Measurements from ENCODE around the gene LLCFC1. TPM values are rescaled to one million over a fixed set of nuclear protein-coding genes. Genes with fewer than 3 reads are reported as not detected.

The LLCFC1 gene
- total RNA-seq, 1 experiment from 2014 or later = not detected

GRCh38 chr7:142925413-142925812 lies 13.9 kb upstream of the LLCFC1 start:
- H3K36me3 ChIP-seq (ENCODE audit: control insufficient read depth, insufficient read depth, low read length) = no peaks in the 10 kb centered on the region
- intact Hi-C loops (cut with micrococcal nuclease; ENCODE audit: unreplicated experiment) = no loop called here
- POLR2A ChIA-PET = no interaction called here

GRCh38 chr7:142927085-142927745 lies 12.1 kb upstream of the LLCFC1 start:
- no peak for DNase-seq (ENCODE audit: low read depth, low spot score)
- POLR2A ChIA-PET = no interaction called here
- no TSS peak for BruUV-seq (replicated peaks)
- CTCF ChIA-PET = no interaction called here
- H3K27ac ChIP-seq (ENCODE audit: low read length) = no peak overlapping the region
- in situ Hi-C loops (cut with HindIII; ENCODE audit: low pct_unique_long_range_greater_than_20kb, low sequenced_read_pairs) (no loop called here), intact Hi-C loops (cut with micrococcal nuclease; ENCODE audit: unreplicated experiment) (no loop called here)
- no peaks in the 10 kb centered on the region for H3K9me3 ChIP-seq (ENCODE audit: control insufficient read depth, insufficient read depth, low read depth, low read length)
- no peaks in the 10 kb centered on the region for H3K36me3 ChIP-seq (ENCODE audit: control insufficient read depth, insufficient read depth, low read length)
- no peaks in the 10 kb centered on the region for H3K4me1 ChIP-seq (ENCODE audit: control insufficient read depth, insufficient read depth, low read length)
- TF ChIP-seq SIN3A (IDR thresholded peaks at IDR 0.05; ENCODE audit: borderline replicate concordance, insufficient read depth, low read depth, low read length) = no peak
- TF ChIP-seq POLR2AphosphoS5 (IDR thresholded peaks at IDR 0.05; ENCODE audit: low read depth, low read length) = no peak
- no peak for TF ChIP-seq REST (IDR thresholded peaks at IDR 0.05; ENCODE audit: insufficient read depth in 1 of 2, low read depth in 2 of 2, low read length in 1 of 2)
- TF ChIP-seq TCF7L2 (IDR thresholded peaks at IDR 0.05; ENCODE audit: low read depth, low read length) = no peak
- no peak for TF ChIP-seq CTCF (IDR thresholded peaks at IDR 0.05)
- no peak for ATAC-seq
- no peak overlapping the region for H3K4me3 ChIP-seq (ENCODE audit: low read depth in 2 of 2, low read length in 2 of 2)
- H3K27me3 ChIP-seq (ENCODE audit: control insufficient read depth, insufficient read depth, low read length) = no peaks in the 10 kb centered on the region; the same call in 1 of the 2 replicates

More at GRCh38 chr7:142925413-142925812, 13.9 kb upstream of the LLCFC1 start:
- ATAC-seq = no peak
- no TSS peak for BruUV-seq (replicated peaks)
- Histone ChIP-seq H3K27me3 (ENCODE audit: control insufficient read depth, insufficient read depth, low read length) (no peaks in the 10 kb centered on the region; the same call in 1 of the 2 replicates), H3K4me3 (ENCODE audit: low read depth in 2 of 2, low read length in 2 of 2) (no peak overlapping the region), H3K27ac (ENCODE audit: low read length) (no peak overlapping the region), H3K4me1 (ENCODE audit: control insufficient read depth, insufficient read depth, low read length) (no peaks in the 10 kb centered on the region), H3K9me3 (ENCODE audit: control insufficient read depth, insufficient read depth, low read depth, low read length) (no peaks in the 10 kb centered on the region)
- CTCF ChIA-PET = no interaction called here
- in situ Hi-C loops (cut with HindIII; ENCODE audit: low pct_unique_long_range_greater_than_20kb, low sequenced_read_pairs) = no loop called here
- TF ChIP-seq TCF7L2 (IDR thresholded peaks at IDR 0.05; ENCODE audit: low read depth, low read length) (no peak), SIN3A (IDR thresholded peaks at IDR 0.05; ENCODE audit: borderline replicate concordance, insufficient read depth, low read depth, low read length) (no peak), CTCF (IDR thresholded peaks at IDR 0.05) (no peak), REST (IDR thresholded peaks at IDR 0.05; ENCODE audit: insufficient read depth in 1 of 2, low read depth in 2 of 2, low read length in 1 of 2) (no peak), POLR2AphosphoS5 (IDR thresholded peaks at IDR 0.05; ENCODE audit: low read depth, low read length) (no peak)
- no peak for DNase-seq (ENCODE audit: low read depth, low spot score)

All from Panc1 (cell line).